HCT116 (cell line): ENCODE data around the gene DOCK7. TPM values are rescaled to one million over a fixed set of nuclear protein-coding genes. Genes with fewer than 3 reads are reported as not detected.

ENCODE experiments used
- ATAC-seq: fragments of 200-7000 bp; cut with Tn5 transposase; 2 replicates; pipeline ENCODE4 v1.9.1; 2020; ENCODE audit warnings: mild to moderate bottlenecking, moderate library complexity
- BruUV-seq: library from RNA; stranded (reverse); fragments of 400-500 nt; replicated peaks from 2 replicates; lab custom pipeline; 2021; lab: Mats Ljungman, UMichigan
- CTCF ChIA-PET: fragments of 300-600 bp; sonication (Branson Sonifier 250); formaldehyde crosslinking; loops from one replicate; lab custom pipeline; 2021; ENCODE audit warnings: antibody characterized with exemption; lab: Charles Lee
- POLR2A ChIA-PET: fragments of 300-600, 350-600 bp; sonication (Branson Sonifier 250); formaldehyde crosslinking; loops from one replicate; lab custom pipeline; 2021; ENCODE audit warnings: antibody characterized with exemption; lab: Charles Lee
- RAD21 ChIA-PET, 2 experiments: fragments of 300-600 bp; sonication (Branson Sonifier 250); formaldehyde crosslinking; loops; one replicate each; lab custom pipeline; 2023; ENCODE audit warnings: low total read pairs in 2 of 2; ENCODE audit not compliant: uncharacterized antibody in 2 of 2, unreplicated experiment in 2 of 2, low non-redundant PET in 1 of 2; lab: Charles Lee
- DNase-seq: peaks from one replicate; pipeline ENCODE4 v3.0.0-alpha.2; 2010; ENCODE audit warnings: low read depth, low spot score
- H2AFZ ChIP-seq: fragments of 200-600 bp; shearing (Covaris generic), sonication (generic); 2 replicates; pipeline ENCODE4 v1.6.1; 2017; ENCODE audit warnings: low read depth, mixed run types, mixed read lengths, antibody characterized with exemption, low read length; ENCODE audit not compliant: poor library complexity, severe bottlenecking
- H3K27ac ChIP-seq: 2 replicates; pipeline ENCODE4 v1.5.1; 2012; ENCODE audit warnings: low read depth, low read length
- H3K27me3 ChIP-seq: fragments of 200-600 bp; sonication (generic); 2 replicates; pipeline ENCODE4 v1.6.1; 2016; ENCODE audit warnings: mixed run types, low read length, mixed read lengths; ENCODE audit not compliant: insufficient read depth
- H3K36me3 ChIP-seq, 2 experiments: fragments of 200-500 bp in 1 of 2; fragments of 200-600 bp in 1 of 2; sonication (Bioruptor generic) in 1 of 2; sonication (generic) in 1 of 2; 2 replicates each; pipeline versions ENCODE4 v1.5.1 to v1.6.1; 2014 to 2016; ENCODE audit warnings: low read length in 2 of 2, inconsistent platforms in 1 of 2, mixed read lengths in 1 of 2, mixed run types in 1 of 2; ENCODE audit not compliant: insufficient read depth in 2 of 2, control insufficient read depth in 1 of 2
- H3K4me1 ChIP-seq, 2 experiments: fragments of 200-600 bp in 1 of 2; sonication (generic) in 1 of 2; 2 replicates each; pipeline versions ENCODE4 v1.5.1 to v1.6.1; 2012 to 2017; ENCODE audit warnings: low read length in 2 of 2, inconsistent platforms in 1 of 2, mild to moderate bottlenecking in 1 of 2, mixed read lengths in 1 of 2, mixed run types in 1 of 2, moderate library complexity in 1 of 2; ENCODE audit not compliant: insufficient read depth in 2 of 2, control insufficient read depth in 1 of 2
- H3K4me2 ChIP-seq: fragments of 200-600 bp; sonication (generic); 2 replicates; pipeline ENCODE4 v1.6.1; 2017; ENCODE audit warnings: mixed run types, low read length, mixed read lengths
- H3K4me3 ChIP-seq, 2 experiments: fragments of 200-600 bp in 1 of 2; sonication (generic) in 1 of 2; replicated peaks in 1 of 2; 2 replicates each; pipeline ENCODE4 v1.5.1; 2011 to 2016; ENCODE audit warnings: low read length in 2 of 2, control low read depth in 1 of 2, low read depth in 1 of 2, mild to moderate bottlenecking in 1 of 2, mixed read lengths in 1 of 2, mixed run types in 1 of 2
- H3K79me2 ChIP-seq: fragments of 200-600 bp; sonication (generic); 2 replicates; pipeline ENCODE4 v1.6.1; 2017; ENCODE audit warnings: mild to moderate bottlenecking, mixed run types, low read length, moderate library complexity, mixed read lengths; ENCODE audit not compliant: insufficient read depth
- H3K9ac ChIP-seq: fragments of 200-600 bp; sonication (generic); 2 replicates; pipeline ENCODE4 v1.6.1; 2016; ENCODE audit warnings: low read length, mixed read lengths
- H3K9me2 ChIP-seq: fragments of 200-600 bp; sonication (generic), shearing (Covaris generic); 2 replicates; pipeline ENCODE4 v1.6.1; 2017; ENCODE audit warnings: mixed run types, mild to moderate bottlenecking, moderate library complexity; ENCODE audit not compliant: insufficient read depth
- H3K9me3 ChIP-seq, 2 experiments: fragments of 200-500 bp in 1 of 2; fragments of 200-600 bp in 1 of 2; sonication (Bioruptor generic) in 1 of 2; sonication (generic) in 1 of 2; 2 replicates each; pipeline ENCODE4 v1.6.1; 2014 to 2017; ENCODE audit warnings: low read length in 2 of 2, mixed read lengths in 2 of 2, inconsistent platforms in 1 of 2, low read depth in 1 of 2, mild to moderate bottlenecking in 1 of 2, mixed run types in 1 of 2, moderate library complexity in 1 of 2; ENCODE audit not compliant: control insufficient read depth in 1 of 2, insufficient read depth in 1 of 2
- H4K20me1 ChIP-seq: fragments of 200-600 bp; sonication (generic), shearing (Covaris generic); 2 replicates; pipeline ENCODE4 v1.6.1; 2017; ENCODE audit warnings: mixed run types, mild to moderate bottlenecking, moderate library complexity; ENCODE audit not compliant: insufficient read depth
- CEBPB ChIP-seq: IDR thresholded peaks from 2 replicates; pipeline ENCODE4 v1.6.1; 2012; ENCODE audit warnings: low read depth
- EGR1 ChIP-seq: IDR thresholded peaks from 2 replicates; pipeline ENCODE4 v1.6.1; 2012; ENCODE audit warnings: low read depth
- POLR2A ChIP-seq: IDR thresholded peaks from 2 replicates; pipeline ENCODE4 v1.7.0; 2011; ENCODE audit warnings: borderline replicate concordance; ENCODE audit not compliant: insufficient read depth, insufficient read length; ENCODE audit errors: extremely low read depth
- POLR2AphosphoS5 ChIP-seq: IDR thresholded peaks from 2 replicates; pipeline ENCODE4 v1.6.1; 2011; ENCODE audit warnings: mild to moderate bottlenecking, low read depth, low read length, moderate library complexity
- intact Hi-C: fragments of 100-400 bp; cut with micrococcal nuclease; formaldehyde crosslinking; loops from 2 replicates; pipeline ENCODE4 v1.10.0; 2022
- total RNA-seq: library from RNA; stranded (reverse); gene quantifications from one replicate; pipeline ENCODE4 v1.2.1, GENCODE V29; 2021; ENCODE audit not compliant: unreplicated experiment
- TF ChIP-seq, protein P1 (sequence below): IDR thresholded peaks from 2 replicates; pipeline ENCODE4 v1.6.1; 2012
- TF ChIP-seq, protein P2 (sequence below): IDR thresholded peaks from 2 replicates; pipeline ENCODE4 v1.6.1; 2012

The DOCK7 gene
- total RNA-seq, 1 experiment from 2014 or later = 49.0 TPM

DNA sequence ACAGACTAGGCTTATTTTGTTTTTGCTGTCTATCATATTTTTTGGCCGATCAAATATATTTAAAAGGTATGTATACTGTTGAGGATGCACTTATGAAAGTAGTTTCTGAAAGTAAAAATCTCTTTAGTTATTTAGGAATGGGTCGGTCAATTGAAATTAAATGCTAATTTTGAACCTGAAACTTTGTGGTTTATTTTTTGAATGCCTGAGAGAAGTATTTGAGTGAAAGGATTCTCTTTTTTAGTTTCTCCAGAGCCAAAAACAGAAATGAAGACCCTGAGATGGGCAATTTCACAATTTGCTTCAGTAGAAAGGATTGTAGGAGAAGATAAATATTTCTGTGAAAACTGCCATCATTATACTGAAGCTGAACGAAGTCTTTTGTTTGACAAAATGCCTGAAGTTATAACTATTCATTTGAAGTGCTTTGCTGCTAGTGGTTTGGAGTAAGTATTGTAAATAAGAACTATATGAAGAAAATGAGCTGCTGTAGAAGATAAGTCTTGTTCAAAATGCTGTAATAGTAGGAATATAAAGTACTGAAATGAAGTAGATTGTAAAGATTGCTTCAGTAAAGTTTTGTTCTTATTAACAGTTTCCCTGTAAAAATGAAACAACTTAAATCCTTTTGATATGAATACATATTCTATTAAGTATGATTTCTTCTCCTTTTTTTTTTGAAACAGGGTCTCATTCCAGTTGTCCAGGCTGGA is 239.8 kb downstream of the DOCK7 start:
- Histone ChIP-seq H2AFZ (no peak overlapping the region), H3K36me3 (peaks cover 40 to 53% of the 10 kb centered on the region in 2 experiments), H3K9me3 (no peaks in the 10 kb centered on the region), H3K79me2 (peaks cover 69% of the 10 kb centered on the region), H4K20me1 (peaks cover 11% of the 10 kb centered on the region; the same call in 1 of the 2 replicates), H3K27ac (no peak overlapping the region), H3K4me3 (no peak overlapping the region), H3K27me3 (no peaks in the 10 kb centered on the region), H3K4me2 (no peak overlapping the region), H3K9ac (no peak overlapping the region), H3K4me1 (no peaks in the 10 kb centered on the region), H3K9me2 (no peaks in the 10 kb centered on the region)
- ATAC-seq (no peak), DNase-seq (no peak)
- ChIA-PET CTCF (no interaction called here), POLR2A (no interaction called here), RAD21 (no interaction called here)
- intact Hi-C loops = no loop called here
- TF ChIP-seq POLR2AphosphoS5 = no peak
- TF ChIP-seq, protein P1, sequence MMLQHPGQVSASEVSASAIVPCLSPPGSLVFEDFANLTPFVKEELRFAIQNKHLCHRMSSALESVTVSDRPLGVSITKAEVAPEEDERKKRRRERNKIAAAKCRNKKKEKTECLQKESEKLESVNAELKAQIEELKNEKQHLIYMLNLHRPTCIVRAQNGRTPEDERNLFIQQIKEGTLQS = no peak
- no peak for TF ChIP-seq POLR2A
- no peak for TF ChIP-seq CEBPB
- no peak for TF ChIP-seq EGR1
- BruUV-seq = no TSS peak

DNA sequence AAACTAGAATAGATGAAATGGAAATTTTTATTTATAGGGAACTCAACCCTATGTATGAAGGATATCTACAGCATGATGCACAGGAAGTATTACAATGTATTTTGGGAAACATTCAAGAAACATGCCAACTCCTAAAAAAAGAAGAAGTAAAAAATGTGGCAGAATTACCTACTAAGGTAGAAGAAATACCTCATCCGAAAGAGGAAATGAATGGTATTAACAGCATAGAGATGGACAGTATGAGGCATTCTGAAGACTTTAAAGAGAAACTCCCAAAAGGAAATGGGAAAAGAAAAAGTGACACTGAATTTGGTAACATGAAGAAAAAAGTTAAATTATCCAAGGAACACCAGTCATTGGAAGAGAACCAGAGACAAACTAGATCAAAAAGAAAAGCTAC is 243.5 kb downstream of the DOCK7 start:
- intact Hi-C loops = no loop called here
- Histone ChIP-seq H3K27me3 (no peaks in the 10 kb centered on the region), H4K20me1 (peaks cover 23% of the 10 kb centered on the region; the same call in 1 of the 2 replicates), H3K4me3 (no peak overlapping the region), H3K27ac (no peak overlapping the region)
- CTCF ChIA-PET = no interaction called here
- RAD21 ChIA-PET = no interaction called here
- no TSS peak for BruUV-seq
- TF ChIP-seq, protein P2, sequence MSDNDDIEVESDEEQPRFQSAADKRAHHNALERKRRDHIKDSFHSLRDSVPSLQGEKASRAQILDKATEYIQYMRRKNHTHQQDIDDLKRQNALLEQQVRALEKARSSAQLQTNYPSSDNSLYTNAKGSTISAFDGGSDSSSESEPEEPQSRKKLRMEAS = no peak
- TF ChIP-seq, all 23 proteins: peak for 0
- ATAC-seq (no peak), DNase-seq (no peak)
- Histone ChIP-seq H3K9ac (no peak overlapping the region), H3K4me1 (no peaks in the 10 kb centered on the region), H3K9me3 (no peaks in the 10 kb centered on the region), H3K9me2 (no peaks in the 10 kb centered on the region), H3K36me3 (peaks cover 41 to 64% of the 10 kb centered on the region in 2 experiments), H3K79me2 (peaks cover 94% of the 10 kb centered on the region), H3K4me2 (no peak overlapping the region), H2AFZ (no peak overlapping the region)
- POLR2A ChIA-PET = interaction anchor here (1.1 kb wide), 1 partner anchor 8 kb away, joined by 4 read pairs; no protein-coding TSS in a partner anchor
